HG03159 (cell line): ENCODE results near the gene CLCA2.

Experiments
- ATAC-seq: cut with Tn5 transposase; IDR thresholded peaks from one replicate; pipeline ENCODE4 v1.9.1; 2021; ENCODE audit warnings: mild to moderate bottlenecking, moderate library complexity; ENCODE audit not compliant: unreplicated experiment

CLCA2 gene

GRCh38 chr1:86471291-86471690, 47.3 kb downstream of the CLCA2 start:
- ATAC-seq: no peak

- ATAC-seq: no peak
Observed at GRCh38 chr1:86472152-86472551, 48.2 kb downstream of the CLCA2 start.

DNA sequence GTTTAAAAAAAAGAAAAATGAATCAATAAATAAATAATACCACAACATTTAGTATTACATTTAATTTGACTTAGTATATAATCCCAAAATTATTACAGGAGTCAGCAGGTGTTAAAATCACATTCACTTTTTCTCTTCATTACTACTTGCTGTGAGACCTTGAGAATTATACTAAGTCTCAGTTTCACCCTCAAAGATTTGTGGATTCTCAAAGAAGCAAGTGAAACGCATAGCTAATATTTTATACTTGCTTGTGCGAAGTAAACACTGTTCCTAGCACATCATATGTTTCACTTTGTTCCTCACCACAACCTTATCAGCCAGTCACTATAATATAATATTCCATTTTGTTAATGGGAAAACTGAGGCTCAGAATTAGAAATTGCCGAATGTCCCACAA, 48.8 kb downstream of the CLCA2 start:
- no peak for ATAC-seq

DNA sequence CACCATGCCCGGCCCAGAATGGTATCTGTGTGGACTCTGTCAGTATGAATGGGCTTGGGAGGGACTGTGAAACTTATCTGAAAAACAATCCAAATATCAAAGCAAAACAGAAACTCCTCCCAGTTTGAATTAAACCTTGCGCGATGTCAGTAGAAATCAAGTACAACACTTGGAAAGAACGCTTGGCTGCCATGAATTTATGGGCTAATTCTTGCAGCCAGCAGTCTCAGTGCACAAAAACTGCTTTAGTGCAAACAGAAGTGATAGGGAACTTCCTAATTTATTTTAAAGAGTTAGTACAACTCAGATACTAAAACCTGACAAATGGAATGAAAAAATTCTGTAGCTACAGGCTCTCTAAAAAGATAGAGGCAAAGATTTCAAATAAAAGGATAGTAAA, 53.3 kb downstream of the CLCA2 start:
- ATAC-seq: no peak

- no peak for ATAC-seq
Observed at GRCh38 chr1:86477682-86478081, 53.7 kb downstream of the CLCA2 start.

- no peak for ATAC-seq
Observed at GRCh38 chr1:86478416-86479156, 54.6 kb downstream of the CLCA2 start.

- ATAC-seq: no peak
Observed at GRCh38 chr1:86481966-86482365, 58.0 kb downstream of the CLCA2 start.

GRCh38 chr1:86487131-86487810, 63.3 kb downstream of the CLCA2 start:
- no peak for ATAC-seq

DNA sequence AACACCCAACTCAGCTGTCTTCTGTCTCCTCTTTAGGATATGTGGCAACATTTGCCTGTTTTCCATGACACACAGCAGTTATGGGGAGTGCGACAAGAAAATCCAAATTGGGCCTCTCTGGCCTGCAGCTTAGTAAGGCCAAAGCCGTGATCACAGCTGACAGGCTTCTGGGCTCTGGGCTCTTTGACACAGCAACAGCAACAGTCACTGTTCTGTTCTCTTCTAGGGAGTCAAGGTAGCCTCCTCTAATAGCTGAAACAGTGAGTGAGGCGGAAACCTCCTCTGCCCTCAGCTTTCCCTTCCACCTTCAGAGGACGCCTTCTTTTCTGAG, 63.8 kb downstream of the CLCA2 start:
- ATAC-seq: no peak

DNA sequence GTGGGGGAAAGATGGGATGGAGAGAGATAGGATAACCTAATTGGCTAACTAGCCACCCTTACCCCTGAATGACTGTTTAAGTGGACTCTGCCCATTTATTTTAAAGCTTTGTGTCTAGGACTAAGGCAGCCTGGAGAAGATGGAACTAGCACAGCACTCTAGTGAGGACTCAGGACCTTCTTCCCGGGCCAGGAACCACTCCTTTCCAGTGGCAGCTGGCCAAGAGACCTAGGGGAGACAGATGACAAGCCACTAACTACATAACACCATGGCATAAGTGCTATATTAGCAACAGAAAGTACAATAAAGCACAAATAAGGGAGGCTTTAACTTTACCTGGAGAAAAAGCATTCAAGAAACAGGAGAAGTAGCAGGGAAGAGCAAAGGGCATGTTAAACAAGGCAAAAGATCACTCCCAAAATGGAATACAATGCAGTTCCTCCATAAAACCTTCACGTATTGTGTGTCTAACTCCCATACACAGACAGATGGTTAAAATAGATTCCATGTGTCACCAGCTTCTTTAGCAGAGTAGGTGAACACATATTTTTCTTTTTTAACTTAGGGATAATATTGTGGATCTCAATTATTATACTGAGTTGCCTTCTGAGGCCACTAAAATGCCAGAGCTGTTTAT, 65.4 kb downstream of the CLCA2 start:
- no peak for ATAC-seq

GRCh38 chr1:86491171-86491950, 67.4 kb downstream of the CLCA2 start:
- no peak for ATAC-seq

GRCh38 chr1:86498281-86498680, 74.3 kb downstream of the CLCA2 start:
- ATAC-seq: no peak

- ATAC-seq: peak; percentile 51
Observed at GRCh38 chr1:86499987-86500593, 76.1 kb downstream of the CLCA2 start.

GRCh38 chr1:86500714-86501113, 76.7 kb downstream of the CLCA2 start:
- ATAC-seq: no peak

GRCh38 chr1:86502125-86502646, 78.2 kb downstream of the CLCA2 start:
- ATAC-seq: peak; percentile 79

GRCh38 chr1:86502721-86503405, 78.9 kb downstream of the CLCA2 start:
- peak; percentile 47 for ATAC-seq

- ATAC-seq: no peak
Observed at GRCh38 chr1:86503406-86504136, 79.6 kb downstream of the CLCA2 start.

- no peak for ATAC-seq
Observed at GRCh38 chr1:86504137-86504479, 80.1 kb downstream of the CLCA2 start.

GRCh38 chr1:86504895-86505563, 81.1 kb downstream of the CLCA2 start:
- no peak for ATAC-seq
